K562 (cell line): Measurements from ENCODE around the gene RHEB. TPM values are rescaled to one million over a fixed set of nuclear protein-coding genes. Genes with fewer than 3 reads are reported as not detected.

Experiments used
- ARID2 ChIP-seq: fragments of 450-650 bp; IDR thresholded peaks from 2 replicates; pipeline ENCODE4 v1.6.1; 2017; ENCODE audit warnings: antibody characterized with exemption, mild to moderate bottlenecking
- CBX1 ChIP-seq: sonication (generic); IDR thresholded peaks from 2 replicates; pipeline ENCODE4 v1.6.1; 2016; ENCODE audit warnings: antibody characterized with exemption, low read depth, mild to moderate bottlenecking
- HMG20B ChIP-seq: fragments of 250-450 bp; sonication (Bioruptor Pico); IDR thresholded peaks from 2 replicates; pipeline ENCODE4 v1.5.0; 2021; ENCODE audit warnings: mild to moderate bottlenecking
- HNRNPL ChIP-seq: fragments of 200-400 bp; formaldehyde crosslinking; IDR thresholded peaks from 2 replicates; pipeline ENCODE4 v1.6.1; 2017; ENCODE audit warnings: low read depth, mild to moderate bottlenecking, low read length
- IRF1 ChIP-seq: sonication (generic); formaldehyde crosslinking; IDR thresholded peaks from 2 replicates; pipeline ENCODE4 v1.8.0; 2022; ENCODE audit warnings: missing genetic modification reagents, mild to moderate bottlenecking, borderline replicate concordance
- PHB ChIP-seq: fragments of 250-450 bp; sonication (Bioruptor Pico); IDR thresholded peaks from 2 replicates; pipeline ENCODE4 v1.5.0; 2021
- SREBF2 ChIP-seq: sonication (generic); formaldehyde crosslinking; IDR thresholded peaks from 2 replicates; pipeline ENCODE4 v1.4.0; 2020; ENCODE audit warnings: mild to moderate bottlenecking, missing genetic modification reagents
- TAF9B ChIP-seq: fragments of 450-650 bp; IDR thresholded peaks from 2 replicates; pipeline ENCODE4 v1.6.1; 2018; ENCODE audit warnings: mild to moderate bottlenecking; ENCODE audit not compliant: partially characterized antibody
- TBP ChIP-seq: optimal IDR thresholded peaks from 2 replicates; pipeline ENCODE3; 2011; ENCODE audit warnings: low read depth, low read length, improper control_type of control experiment
- TEAD1 ChIP-seq, 2 experiments: fragments of 450-650 bp in 1 of 2; sonication (generic) in 1 of 2; formaldehyde crosslinking; IDR thresholded peaks; 2 replicates each; pipeline versions ENCODE4 v1.4.0 to v1.8.0; 2020 to 2022; ENCODE audit warnings: mild to moderate bottlenecking in 2 of 2, missing genetic modification reagents in 1 of 2
- ZBTB33 ChIP-seq: sonication (generic); formaldehyde crosslinking; IDR thresholded peaks from 2 replicates; pipeline ENCODE4 v1.8.1; 2023; ENCODE audit warnings: mild to moderate bottlenecking, missing genetic modification reagents
- ZNF12 ChIP-seq: sonication (generic); formaldehyde crosslinking; IDR thresholded peaks from 2 replicates; pipeline ENCODE4 v1.4.0; 2020; ENCODE audit warnings: mild to moderate bottlenecking, missing genetic modification reagents
- ZNF609 ChIP-seq: sonication (generic); formaldehyde crosslinking; IDR thresholded peaks from 2 replicates; pipeline ENCODE4 v1.8.1; 2023; ENCODE audit warnings: missing genetic modification reagents, mild to moderate bottlenecking, borderline replicate concordance
- polyA plus RNA-seq, 8 experiments: library from polyadenylated mRNA; depleted of rRNA in 4 of 8; stranded (reverse) in 5 of 8; unstranded in 3 of 8; fragments of >200 nt; fragmentation: Nextera tagmentation in 2 of 8; fragmentation: Illumina TruSeq in 1 of 8; extraction: Ambion mirVana in 2 of 8; extraction: Trizol in 1 of 8; gene quantifications; 2 replicates each; pipeline versions ENCODE4 v1.2.1 to v1.2.3, GENCODE V29; 2011 to 2014; ENCODE audit warnings: inconsistent platforms in 1 of 8, missing spikeins in 1 of 8
- total RNA-seq, 7 experiments: library from RNA; depleted of rRNA in 6 of 7; stranded (reverse); fragments of >200 nt in 6 of 7; fragmentation: Illumina TruSeq in 2 of 7; extraction: Trizol in 2 of 7; gene quantifications; 2 replicates each; pipeline versions ENCODE4 v1.2.1 to v1.2.3, GENCODE V29; 2011 to 2021; ENCODE audit warnings: low replicate concordance in 1 of 7
- TF ChIP-seq, protein P1 (sequence below), 2 experiments: fragments of 450-650 bp; IDR thresholded peaks; 2 replicates each; pipeline ENCODE4 v1.6.1; 2016
- TF ChIP-seq, protein P2 (sequence below): fragments of 450-650 bp; formaldehyde crosslinking; IDR thresholded peaks from 2 replicates; pipeline ENCODE4 v1.4.0; 2020; ENCODE audit warnings: mild to moderate bottlenecking, moderate library complexity

The RHEB gene
- total and polyA plus RNA-seq, 9 of the 15 experiments (the other 6 are each of a cell fraction or from before 2014, with no cell fraction given): 28.5 to 249 (median 182) TPM

DNA sequence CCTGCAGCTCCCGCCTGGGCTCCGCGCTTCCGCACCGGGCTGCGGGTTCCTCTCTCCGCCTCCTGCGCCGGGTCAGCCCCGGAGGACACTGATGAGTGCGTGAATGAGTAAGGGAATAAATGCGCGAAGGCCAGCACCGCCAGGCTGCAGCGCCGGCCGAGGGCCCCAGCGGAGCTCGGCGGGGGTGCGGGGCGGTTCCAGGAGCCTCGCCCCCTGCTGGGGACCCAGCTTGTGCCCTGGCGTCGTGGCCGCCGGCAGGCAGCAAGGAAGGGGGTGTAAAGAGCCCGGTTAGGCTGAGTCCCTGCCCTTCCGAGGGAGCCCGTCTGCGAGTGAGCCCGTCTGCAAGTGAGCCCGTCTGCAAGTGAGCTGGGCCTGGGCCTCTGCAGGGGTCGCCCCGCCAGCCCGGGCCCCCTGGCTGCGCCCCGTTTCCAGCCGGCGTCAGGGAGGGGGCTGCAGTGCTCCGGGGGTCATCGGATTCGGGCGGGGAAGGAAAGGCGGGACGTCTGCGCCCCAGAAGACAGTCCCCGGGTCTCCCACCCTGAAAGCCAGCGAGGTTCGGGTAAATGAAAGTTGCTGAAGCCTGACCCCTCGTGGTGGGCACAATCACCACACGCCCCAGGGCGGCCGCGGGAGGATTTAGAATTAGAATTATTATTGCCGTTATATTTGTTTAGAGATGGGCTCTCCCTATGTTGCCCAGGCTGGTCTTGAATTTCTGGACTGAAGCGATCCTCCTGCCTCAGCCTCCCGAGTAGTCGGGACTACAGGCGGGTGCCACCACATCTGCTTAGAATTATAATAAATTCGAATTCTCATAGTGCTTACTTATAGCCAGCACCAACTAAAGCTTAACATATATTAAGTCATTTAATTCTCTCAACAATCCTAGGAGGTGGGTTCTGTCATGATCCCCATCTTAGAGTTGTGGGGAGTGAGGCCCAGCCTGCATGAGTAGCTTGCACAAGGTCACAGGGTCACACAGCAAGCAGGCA, 71.1 kb downstream of the RHEB start (continued):
- TF ChIP-seq IRF1: 0 out of 2 replicates have a peak, but pooled peaks have one; percentile 38
- TF ChIP-seq TBP: peak; percentile 37
- TF ChIP-seq ARID2: peak; percentile 89
- peak; percentile 100 for TF ChIP-seq ZBTB33 (CRISPR knock-in tag)
- TF ChIP-seq, protein P1, sequence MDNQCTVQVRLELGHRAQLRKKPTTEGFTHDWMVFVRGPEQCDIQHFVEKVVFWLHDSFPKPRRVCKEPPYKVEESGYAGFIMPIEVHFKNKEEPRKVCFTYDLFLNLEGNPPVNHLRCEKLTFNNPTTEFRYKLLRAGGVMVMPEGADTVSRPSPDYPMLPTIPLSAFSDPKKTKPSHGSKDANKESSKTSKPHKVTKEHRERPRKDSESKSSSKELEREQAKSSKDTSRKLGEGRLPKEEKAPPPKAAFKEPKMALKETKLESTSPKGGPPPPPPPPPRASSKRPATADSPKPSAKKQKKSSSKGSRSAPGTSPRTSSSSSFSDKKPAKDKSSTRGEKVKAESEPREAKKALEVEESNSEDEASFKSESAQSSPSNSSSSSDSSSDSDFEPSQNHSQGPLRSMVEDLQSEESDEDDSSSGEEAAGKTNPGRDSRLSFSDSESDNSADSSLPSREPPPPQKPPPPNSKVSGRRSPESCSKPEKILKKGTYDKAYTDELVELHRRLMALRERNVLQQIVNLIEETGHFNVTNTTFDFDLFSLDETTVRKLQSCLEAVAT (IDR thresholded peaks at IDR 0.05): no peak
- TF ChIP-seq PHB (CRISPR knock-in tag): no peak
- TF ChIP-seq TAF9B: no peak
- peak in 1 of 2 experiments; percentile 39; a peak in 1 of 4 replicates for TF ChIP-seq TEAD1 (CRISPR knock-in tag; IDR thresholded peaks at IDR 0.05)
- TF ChIP-seq SREBF2 (CRISPR knock-in tag): peak; percentile 34; the same call in 1 of the 2 replicates
- no peak for TF ChIP-seq HMG20B (CRISPR knock-in tag)
- peak; percentile 48 for TF ChIP-seq HNRNPL
- TF ChIP-seq ZNF12 (CRISPR knock-in tag): peak; percentile 34; the same call in 1 of the 2 replicates
- TF ChIP-seq CBX1: peak; percentile 28; the same call in 1 of the 2 replicates
- TF ChIP-seq, protein P2, sequence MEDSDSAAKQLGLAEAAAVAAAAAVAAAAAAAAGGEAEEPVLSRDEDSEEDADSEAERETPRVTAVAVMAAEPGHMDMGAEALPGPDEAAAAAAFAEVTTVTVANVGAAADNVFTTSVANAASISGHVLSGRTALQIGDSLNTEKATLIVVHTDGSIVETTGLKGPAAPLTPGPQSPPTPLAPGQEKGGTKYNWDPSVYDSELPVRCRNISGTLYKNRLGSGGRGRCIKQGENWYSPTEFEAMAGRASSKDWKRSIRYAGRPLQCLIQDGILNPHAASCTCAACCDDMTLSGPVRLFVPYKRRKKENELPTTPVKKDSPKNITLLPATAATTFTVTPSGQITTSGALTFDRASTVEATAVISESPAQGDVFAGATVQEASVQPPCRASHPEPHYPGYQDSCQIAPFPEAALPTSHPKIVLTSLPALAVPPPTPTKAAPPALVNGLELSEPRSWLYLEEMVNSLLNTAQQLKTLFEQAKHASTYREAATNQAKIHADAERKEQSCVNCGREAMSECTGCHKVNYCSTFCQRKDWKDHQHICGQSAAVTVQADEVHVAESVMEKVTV: peak; percentile 78
- TF ChIP-seq ZNF609 (CRISPR knock-in tag): no peak
